Body of pancreas (tissue), 4 donors: ENCODE results near the gene WNT5B.

ENCODE experiments used
- POLR2A ChIP-seq, 3 donors: fragments of 450-650 bp; IDR thresholded peaks; one replicate each; pipeline ENCODE4 v1.6.1; 2016; ENCODE audit warnings: antibody characterized with exemption in 3 of 3, mild to moderate bottlenecking in 2 of 3
- TF ChIP-seq, protein P1 (sequence below), 7 experiments: fragments of 450-650 bp in 4 of 7; fragments of 200-600 bp in 3 of 7; sonication (generic) in 3 of 7; IDR thresholded peaks; one replicate each; pipeline ENCODE4 v1.5.1; 2016 to 2019; ENCODE audit warnings: antibody characterized with exemption in 7 of 7

DNA sequence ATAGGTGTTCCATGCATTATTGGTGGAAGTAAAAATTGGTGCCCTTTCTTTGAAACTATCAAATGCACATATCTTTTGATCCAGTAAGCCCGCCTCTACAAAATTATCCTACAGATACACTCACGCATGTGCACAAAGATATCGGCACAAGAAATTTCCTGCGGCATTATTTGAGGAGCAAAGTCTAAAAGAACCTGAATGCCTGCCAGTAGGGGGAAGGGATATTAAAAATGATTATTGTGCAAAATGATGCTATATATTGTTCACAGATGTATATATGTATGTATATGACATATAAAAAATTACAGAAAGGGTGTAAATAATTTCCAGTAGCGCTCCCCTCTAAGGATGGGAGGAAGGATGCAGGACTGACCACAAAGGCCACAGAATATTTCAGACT is 37.2 kb downstream of the WNT5B start:
- TF ChIP-seq, protein P1, sequence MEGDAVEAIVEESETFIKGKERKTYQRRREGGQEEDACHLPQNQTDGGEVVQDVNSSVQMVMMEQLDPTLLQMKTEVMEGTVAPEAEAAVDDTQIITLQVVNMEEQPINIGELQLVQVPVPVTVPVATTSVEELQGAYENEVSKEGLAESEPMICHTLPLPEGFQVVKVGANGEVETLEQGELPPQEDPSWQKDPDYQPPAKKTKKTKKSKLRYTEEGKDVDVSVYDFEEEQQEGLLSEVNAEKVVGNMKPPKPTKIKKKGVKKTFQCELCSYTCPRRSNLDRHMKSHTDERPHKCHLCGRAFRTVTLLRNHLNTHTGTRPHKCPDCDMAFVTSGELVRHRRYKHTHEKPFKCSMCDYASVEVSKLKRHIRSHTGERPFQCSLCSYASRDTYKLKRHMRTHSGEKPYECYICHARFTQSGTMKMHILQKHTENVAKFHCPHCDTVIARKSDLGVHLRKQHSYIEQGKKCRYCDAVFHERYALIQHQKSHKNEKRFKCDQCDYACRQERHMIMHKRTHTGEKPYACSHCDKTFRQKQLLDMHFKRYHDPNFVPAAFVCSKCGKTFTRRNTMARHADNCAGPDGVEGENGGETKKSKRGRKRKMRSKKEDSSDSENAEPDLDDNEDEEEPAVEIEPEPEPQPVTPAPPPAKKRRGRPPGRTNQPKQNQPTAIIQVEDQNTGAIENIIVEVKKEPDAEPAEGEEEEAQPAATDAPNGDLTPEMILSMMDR (IDR thresholded peaks at IDR 0.05) = no peak
- no peak for TF ChIP-seq POLR2A (IDR thresholded peaks at IDR 0.05)
